Measurements from ENCODE around the gene LPAR2. TPM values are rescaled to one million over a fixed set of nuclear protein-coding genes. Genes with fewer than 3 reads are reported as not detected.

Gene LPAR2
- total and polyA plus RNA-seq, 10 of the 15 experiments (the other 5 are each of a cell fraction or from before 2014, with no cell fraction given), result 0.98 to 23.8 (median 10.2) TPM

- TF ChIP-seq BMI1 (IDR thresholded peaks at IDR 0.05; ENCODE audit: borderline replicate concordance), result no peak
- no peak for TF ChIP-seq SREBF2 (IDR thresholded peaks at IDR 0.05; ENCODE audit: low read length)
- TF ChIP-seq SREBF1 (IDR thresholded peaks at IDR 0.05; ENCODE audit: low read length), result no peak
- TF ChIP-seq ZBTB4 (CRISPR knock-in tag; IDR thresholded peaks at IDR 0.05), result no peak
- TF ChIP-seq E2F8 (IDR thresholded peaks at IDR 0.05; ENCODE audit: low read depth, partially characterized antibody), result no peak
- no peak for TF ChIP-seq JUNB (IDR thresholded peaks at IDR 0.05)
- peak; percentile 69; the same call in 1 of the 2 replicates for TF ChIP-seq LARP7 (IDR thresholded peaks at IDR 0.05)
- TF ChIP-seq E2F4 (IDR thresholded peaks at IDR 0.05; ENCODE audit: low read depth, low read length), result no peak
- TF ChIP-seq BHLHE40 (IDR thresholded peaks at IDR 0.05; ENCODE audit: borderline replicate concordance in 1 of 2, low read depth in 2 of 2, low read length in 1 of 2), result no peak; a peak in 1 of 4 replicates
- TF ChIP-seq TARDBP (IDR thresholded peaks at IDR 0.05; ENCODE audit: borderline replicate concordance), result 0 out of 2 replicates have a peak, but pooled peaks have one; percentile 34
- TF ChIP-seq MAX (IDR thresholded peaks at IDR 0.05; ENCODE audit: low read depth, low read length), result no peak
- 0 out of 2 replicates have a peak, but pooled peaks have one; percentile 24 for TF ChIP-seq TBL1XR1 (IDR thresholded peaks at IDR 0.05; ENCODE audit: low read depth, low read length)
- no peak for TF ChIP-seq CHD4 (IDR thresholded peaks at IDR 0.05)
- peak; percentile 95 for TF ChIP-seq SMARCA5 (IDR thresholded peaks at IDR 0.05)
- TF ChIP-seq ZNF687 (IDR thresholded peaks at IDR 0.05), result 0 out of 2 replicates have a peak, but pooled peaks have one; percentile 26
- peak; percentile 80 for TF ChIP-seq DPF2 (IDR thresholded peaks at IDR 0.05)
- TF ChIP-seq USF2 (IDR thresholded peaks at IDR 0.05; ENCODE audit: borderline replicate concordance, low read depth, low read length), result no peak
Measured at GRCh38 chr19:19643158-19644053, 15.4 kb upstream of the LPAR2 start, which contains the start of gene GMIP (continued).

Measured in GM12878 (cell line).